22Rv1 (cell line): ENCODE measurements around the gene SSH3.

ENCODE experiments used
- CTCF ChIP-seq: fragments of 450-650 bp; IDR thresholded peaks from 2 replicates; pipeline ENCODE4 v1.5.1; 2017; ENCODE audit warnings: mild to moderate bottlenecking
- ZFX ChIP-seq: fragments of 450-650 bp; IDR thresholded peaks from 2 replicates; pipeline ENCODE4 v1.6.1; 2017; ENCODE audit warnings: antibody characterized with exemption, borderline replicate concordance

- TF ChIP-seq CTCF (no peak), ZFX (no peak)
These were observed 4.2 kb downstream of the SSH3 start for GRCh38 chr11:67307545-67308001.
